NCI-H1930 (cell line): ENCODE measurements around the gene ADSS1.

Experiments
- DNase-seq, 2 experiments: peaks; one replicate each; lab custom pipeline; 2025; lab: John Stamatoyannopoulos, UW

Gene ADSS1

DNA sequence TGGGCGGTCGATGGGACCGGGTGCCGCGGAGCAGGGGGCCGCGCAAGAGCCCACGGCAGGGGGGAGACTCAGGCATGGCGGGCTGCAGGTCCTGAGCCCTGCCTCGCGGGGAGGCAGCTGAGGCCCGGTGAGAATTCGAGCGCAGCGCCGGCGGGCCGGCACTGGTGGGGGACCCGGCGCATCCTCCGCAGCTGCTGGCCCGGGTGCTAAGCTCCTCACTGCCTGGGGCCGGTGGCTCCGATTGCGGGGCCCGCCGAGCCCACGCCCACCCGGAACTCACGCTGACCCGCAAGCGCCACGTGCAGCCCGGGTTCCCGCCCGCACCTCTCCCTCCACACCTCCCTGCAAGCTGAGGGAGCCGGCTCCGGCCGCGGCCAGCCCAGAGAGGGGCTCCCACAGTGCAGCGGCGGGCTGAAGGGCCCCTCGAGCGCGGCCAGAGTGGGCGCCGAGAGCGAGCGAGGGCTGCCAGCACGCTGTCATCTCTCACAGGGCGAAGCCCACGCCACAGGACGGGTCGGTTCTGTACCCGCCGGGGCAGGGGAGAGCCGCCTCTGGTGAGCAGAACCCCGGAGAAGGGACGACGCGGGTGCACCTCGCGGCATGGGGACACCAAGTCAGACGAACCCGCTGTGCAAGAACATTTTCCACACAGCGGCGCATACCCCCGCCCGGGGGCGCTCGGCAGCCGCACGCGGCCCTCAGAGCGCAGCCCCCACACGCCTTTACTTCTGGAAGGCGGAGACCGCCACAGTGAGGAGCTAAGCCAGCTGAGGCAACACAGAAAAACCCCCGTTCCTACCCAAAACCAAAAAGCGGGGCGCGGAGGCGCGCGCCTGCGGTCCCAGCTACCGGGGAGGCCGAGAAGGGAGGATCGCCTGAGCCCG, 27.8 kb downstream of the ADSS1 start:
- DNase-seq = no peak

DNA sequence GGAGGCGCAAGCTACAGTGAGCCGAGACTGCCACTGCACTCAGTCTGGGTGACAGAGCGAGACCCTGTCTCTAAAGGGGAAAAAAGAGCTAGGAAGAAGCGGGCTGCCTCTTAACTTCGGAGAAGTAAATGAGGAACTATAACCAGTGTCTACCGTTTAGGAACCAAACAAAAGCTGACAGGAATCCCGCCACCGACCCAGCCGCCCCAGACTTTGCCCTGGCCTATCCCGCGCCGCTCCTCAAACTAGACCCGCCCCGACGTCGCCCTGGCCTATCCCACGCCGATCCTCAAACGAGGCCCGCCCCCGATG, 28.4 kb downstream of the ADSS1 start:
- DNase-seq = no peak

DNA sequence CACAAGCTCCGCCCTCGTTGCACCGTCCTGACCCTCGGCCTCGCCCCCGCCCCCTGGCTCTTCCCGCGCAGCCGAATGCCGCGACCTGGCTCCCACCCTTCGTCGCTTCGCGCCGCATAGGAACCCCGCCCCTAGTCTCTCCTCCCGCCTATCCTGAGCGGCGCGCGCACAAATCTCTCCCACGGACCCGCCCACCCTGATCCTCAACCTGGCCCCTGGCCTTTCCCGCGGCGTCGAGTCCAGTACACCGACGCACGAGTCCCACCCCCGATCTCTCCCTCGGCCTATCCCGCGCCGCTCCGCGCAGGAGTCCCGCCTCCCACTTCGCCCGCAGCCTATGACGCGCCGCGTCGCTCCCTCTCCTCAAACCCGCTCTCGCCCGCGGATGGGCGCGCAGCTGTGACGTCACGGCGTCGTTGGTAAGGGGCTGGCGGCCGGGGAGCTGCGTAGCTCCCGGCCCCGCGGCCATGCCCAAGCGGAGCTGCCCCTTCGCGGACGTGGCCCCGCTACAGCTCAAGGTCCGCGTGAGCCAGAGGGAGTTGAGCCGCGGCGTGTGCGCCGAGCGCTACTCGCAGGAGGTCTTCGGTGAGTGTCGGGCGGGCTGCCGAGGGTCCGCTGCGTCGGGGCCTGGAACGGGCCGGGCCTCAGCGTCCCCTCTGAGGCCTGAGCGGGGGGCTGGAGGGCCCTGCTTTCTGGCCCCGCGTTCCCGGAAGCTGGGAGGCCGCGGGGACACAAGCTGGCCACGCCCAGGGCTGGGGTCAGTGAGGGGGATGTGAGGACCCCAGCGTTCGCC, 28.9 kb downstream of the ADSS1 start, which contains the start of gene SIVA1:
Gene SIVA1, plus strand, starts transcription at position 413 of the 793 bp plus-strand sequence. Its CDS starts 55 bp downstream, at position 468.
- DNase-seq = peak; percentile 99

- DNase-seq = no peak
These were observed 29.6 kb downstream of the ADSS1 start for GRCh38 chr14:104753528-104754212.

DNA sequence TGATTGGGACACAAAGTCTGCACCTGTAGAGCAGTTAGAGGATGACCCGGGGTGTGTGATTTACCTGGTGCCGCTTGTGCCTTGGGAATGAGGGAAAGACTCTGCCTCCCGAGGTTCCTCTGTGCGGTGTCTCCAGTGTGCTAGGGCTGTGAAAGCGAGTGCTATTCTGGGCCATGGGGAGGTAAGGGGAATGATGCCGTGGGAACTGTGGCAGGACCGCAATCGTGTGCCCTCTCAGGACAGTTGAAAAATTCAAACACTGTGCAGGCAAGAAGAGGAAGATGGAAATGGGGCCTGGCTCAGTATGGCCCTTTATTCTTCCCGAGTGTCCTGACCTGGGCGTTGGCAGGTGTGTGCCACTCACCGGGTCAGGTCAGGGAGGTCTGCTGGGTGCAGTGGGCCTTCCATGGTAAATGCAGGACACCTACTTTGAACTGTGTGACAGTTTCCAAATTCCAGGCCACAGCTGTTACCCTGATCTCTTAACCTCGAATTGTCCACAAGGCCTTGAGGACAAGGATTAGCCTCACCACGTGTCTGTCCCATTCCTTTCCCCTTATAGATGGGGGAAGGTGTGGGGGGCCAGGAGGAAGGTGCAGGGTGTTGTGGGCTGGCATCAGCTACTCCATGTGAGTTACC, 30.3 kb downstream of the ADSS1 start:
- DNase-seq = no peak

DNA sequence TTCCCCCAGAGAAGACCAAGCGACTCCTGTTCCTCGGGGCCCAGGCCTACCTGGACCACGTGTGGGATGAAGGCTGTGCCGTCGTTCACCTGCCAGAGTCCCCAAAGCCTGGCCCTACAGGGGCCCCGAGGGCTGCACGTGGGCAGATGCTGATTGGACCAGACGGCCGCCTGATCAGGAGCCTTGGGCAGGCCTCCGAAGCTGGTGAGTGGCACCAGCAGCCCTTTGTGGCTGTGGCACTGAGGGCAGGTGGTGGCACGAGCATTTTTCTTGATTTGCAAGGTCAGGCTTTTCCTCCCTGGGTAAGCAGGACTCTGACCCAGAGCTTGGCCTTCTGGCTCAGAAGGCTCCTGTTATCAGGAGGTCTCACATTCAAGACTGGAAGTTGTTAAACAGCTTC, 31.6 kb downstream of the ADSS1 start:
- DNase-seq = no peak

DNA sequence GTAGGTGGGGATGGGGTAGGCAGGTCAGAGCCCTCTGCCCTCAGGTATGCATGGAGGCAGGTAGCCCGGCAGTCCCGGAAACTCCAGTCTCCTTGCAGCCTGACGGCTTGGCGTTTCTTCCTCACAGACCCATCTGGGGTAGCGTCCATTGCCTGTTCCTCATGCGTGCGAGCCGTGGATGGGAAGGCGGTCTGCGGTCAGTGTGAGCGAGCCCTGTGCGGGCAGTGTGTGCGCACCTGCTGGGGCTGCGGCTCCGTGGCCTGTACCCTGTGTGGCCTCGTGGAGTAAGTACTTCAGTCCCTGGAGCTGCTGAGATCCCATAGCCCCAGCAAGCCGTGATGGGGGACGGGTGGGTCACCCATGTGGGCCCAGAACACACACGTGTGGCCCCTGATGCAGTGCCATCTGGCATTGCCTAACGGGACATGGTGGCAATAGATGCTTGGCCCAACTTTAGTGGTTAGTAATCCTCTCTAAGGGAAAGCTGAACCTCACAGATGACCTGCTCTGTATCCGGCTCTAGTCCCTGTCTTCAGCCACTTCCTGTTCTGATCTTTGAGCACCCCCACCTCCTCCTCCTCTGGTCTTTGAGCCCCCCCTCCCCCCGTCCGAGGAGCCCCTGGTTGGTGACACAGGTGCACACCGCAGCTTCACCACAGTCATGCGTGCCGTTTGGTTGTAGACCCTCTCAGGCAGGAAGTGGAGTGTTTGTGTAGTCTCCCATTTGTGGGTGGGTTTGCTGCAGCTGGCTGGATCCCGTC, 32.6 kb downstream of the ADSS1 start:
- no peak for DNase-seq

GRCh38 chr14:104757238-104757585, 33.2 kb downstream of the ADSS1 start:
- DNase-seq = no peak

DNA sequence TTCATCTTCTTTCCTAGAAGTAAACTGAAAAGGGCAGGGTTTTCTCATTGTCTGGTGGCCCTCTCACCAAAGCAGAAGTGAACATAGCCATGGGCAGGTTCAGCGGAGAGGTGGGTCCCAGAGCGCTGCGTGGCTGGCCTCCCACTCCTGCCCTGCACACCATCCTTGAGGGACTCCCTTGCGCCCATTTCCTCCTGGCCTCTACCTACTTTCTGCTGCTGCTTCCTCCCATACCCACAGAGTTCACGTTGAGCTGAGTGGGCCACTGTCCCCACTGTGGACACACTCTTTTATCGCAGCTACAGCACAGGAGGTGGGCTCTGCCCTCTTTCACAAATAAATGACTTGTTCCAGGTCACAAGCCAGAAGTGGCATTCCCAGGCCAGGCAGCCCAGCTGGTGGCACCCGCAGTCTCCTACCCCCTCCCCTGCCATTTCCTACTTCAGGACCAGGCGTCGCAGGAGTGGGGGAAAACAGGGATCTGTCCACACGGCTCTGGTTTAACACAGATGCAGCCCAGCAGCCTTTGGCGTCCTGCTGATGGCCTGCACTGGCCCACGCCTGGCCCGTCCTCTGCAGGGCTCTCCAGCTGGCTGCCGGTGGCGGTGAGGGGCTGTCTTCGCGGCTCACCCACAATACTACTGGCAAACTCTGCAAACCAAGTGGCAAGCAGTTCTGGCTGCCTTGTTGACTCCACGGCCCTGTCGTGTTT, 33.8 kb downstream of the ADSS1 start:
- DNase-seq = no peak

GRCh38 chr14:104758981-104759969, 35.2 kb downstream of the ADSS1 start:
- no peak for DNase-seq

DNA sequence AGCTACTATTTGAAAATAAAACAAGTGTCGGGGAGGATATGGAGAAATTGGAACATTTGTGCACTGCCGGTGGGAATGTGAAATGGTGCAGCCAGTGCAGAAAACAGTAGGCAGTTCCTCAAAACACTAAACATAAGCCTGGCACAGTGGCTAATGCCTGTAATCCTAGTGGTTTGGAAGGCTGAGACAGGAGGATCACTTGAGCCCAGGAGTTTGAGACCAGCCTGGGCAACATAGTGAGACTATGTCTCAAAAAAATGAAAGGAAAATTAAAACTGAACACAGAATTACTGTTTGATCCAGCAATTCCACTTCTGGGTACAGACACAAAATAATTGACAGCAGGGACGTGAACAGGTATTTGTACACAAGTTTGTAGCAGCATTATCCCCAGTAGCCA, 41.5 kb downstream of the ADSS1 start:
- DNase-seq = no peak

GRCh38 chr14:104766256-104766862, 42.3 kb downstream of the ADSS1 start:
- DNase-seq = no peak

- DNase-seq = no peak
These were observed 43.0 kb downstream of the ADSS1 start for GRCh38 chr14:104766863-104767633.

DNA sequence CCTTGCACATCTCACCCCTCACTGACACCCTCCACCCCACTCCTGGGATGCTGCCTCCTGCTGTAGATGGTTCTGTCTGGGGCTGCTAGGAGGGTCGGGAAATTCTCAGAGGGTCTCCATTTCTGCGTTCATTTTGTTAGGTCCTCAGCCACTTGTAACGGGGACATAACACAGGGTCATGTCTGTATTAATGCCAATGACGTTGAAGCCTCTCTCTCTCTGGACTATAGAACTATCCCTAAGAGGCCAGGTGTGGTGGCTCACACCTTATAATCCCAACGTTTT, 43.5 kb downstream of the ADSS1 start:
- no peak for DNase-seq

- peak; percentile 46 to 65 for DNase-seq
These were observed 44.7 kb downstream of the ADSS1 start for GRCh38 chr14:104768437-104769323.

DNA sequence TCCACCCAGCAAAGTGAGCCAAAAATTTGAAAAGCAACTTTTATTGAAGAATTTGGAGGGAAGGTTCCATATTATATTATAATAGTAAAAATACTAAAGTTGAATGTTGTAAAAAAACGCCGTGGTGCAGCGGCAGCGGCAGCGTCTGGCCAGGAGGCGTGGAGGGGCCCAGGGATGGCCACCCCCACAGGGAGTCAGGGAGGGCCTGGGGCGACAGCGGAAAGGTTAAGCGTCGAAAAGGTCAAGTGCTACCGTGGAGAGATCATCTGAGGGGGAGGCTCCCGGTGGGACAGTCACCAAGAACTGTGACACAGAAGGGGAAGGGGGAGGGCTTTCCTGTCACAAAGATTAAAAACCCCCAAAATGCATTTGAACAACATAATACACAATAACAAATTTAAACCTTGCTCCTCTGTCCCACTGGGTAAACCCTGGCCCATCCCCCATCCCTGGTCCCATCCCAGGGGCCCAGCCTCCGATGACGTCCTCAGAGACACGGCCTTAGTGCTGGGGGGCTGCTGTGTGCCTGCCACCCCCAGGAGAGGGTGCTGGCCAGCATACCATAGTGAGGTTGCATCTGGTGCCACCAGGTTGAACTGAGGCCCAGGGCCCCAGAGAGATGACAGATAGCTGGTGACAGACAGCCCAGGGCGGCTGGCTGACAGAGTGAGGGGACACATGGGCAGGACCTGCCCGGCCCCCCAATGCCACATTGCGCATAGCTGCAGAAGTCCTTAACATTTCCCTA, 45.5 kb downstream of the ADSS1 start:
- DNase-seq = no peak

- DNase-seq = no peak
These were observed 46.1 kb downstream of the ADSS1 start for GRCh38 chr14:104770072-104770579.
